Stimulated activated CD4-positive, alpha-beta T cell treated with anti-CD3 and anti-CD28 coated beads, Interleukin-12 subunit alpha, Interleukin-12 subunit beta, amount 100 ng/mL, for 4 hours (primary cell): ENCODE data around the gene PATJ.
"Not testable (repeated sequence)": the region's sequence is repeated elsewhere in the genome, so short reads cannot be mapped to it uniquely, and the experiment has no call there.

ENCODE experiments used
- DNase-seq: peaks from one replicate; pipeline ENCODE4 v3.0.0-alpha.2; 2020

The PATJ gene

DNA sequence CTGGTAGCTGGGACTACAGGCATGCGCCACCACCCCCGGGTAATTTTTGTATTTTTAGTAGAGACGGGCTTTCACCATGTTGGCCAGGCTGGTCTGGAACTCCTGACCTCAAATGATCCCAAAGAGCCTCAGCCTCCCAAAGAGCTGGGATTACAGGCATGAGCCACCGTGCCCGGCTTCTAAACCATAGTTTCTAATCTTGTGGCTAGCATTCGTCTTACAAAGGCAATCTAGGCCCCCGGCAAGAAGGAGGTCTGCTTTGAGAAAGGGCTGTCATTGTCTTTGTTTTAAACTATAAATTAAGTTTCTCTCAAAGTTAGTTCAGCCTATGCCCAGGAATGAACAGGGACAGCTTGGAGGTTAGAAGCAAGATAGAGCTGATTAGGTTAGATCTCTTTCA lies 442.1 kb downstream of the PATJ start:
- no peak for DNase-seq

DNA sequence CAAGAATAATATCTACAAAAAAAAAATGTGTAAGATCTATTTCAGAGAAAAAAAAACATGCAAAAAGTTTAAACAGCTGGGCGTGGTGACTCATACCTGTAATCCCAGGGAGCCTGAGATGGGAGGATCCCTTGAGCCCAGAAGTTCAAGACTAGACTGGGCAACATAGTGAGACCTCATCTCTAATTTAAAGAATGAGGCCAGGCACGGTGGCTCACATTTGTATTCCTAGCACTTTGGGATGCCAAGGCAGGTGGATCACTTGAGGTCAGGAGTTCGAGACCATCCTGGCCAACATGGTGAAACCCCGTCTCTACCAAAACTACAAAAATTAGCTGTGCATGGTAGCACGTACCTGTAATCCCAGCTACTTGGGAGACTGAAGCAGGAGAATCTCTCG lies 443.0 kb downstream of the PATJ start:
- DNase-seq, result not testable (repeated sequence)

DNA sequence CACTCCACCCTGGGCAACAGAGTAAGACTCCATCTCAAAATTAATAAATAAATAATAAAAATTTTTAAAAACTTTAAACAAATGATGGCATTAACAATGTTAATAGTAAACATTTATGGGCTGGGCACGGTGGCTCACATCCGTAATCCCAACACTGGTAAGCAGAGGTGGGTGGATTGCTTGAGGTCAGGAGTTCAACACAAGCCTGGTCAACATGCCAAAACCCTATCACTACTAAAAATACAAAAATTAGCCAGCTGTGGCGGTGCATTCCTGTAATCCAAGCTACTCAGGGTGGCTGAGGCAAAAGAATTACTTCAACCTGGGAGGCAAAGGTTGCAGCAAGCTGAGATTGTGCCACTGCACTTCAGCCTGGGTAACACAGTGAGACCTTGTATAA lies 443.4 kb downstream of the PATJ start:
- DNase-seq, result no peak

DNA sequence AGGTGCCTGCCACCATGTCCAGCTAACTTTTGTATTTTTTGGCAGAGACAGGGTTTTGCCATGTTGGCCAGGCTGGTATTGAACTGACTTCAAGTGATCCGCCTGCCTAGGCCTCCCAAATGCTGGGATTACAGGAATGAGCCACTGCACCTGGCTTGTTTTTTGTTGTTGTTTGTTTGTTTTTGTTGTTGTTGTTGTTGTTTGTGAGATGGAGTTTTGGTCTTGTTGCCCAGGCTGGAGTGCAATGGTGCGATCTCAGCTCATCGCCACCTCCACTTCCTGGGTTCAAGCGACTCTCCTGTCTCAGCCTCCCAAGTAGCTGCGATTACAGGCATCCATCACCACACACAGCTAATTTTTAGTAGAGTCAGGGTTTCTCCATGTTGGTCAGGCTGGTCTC lies 445.3 kb downstream of the PATJ start:
- DNase-seq, result no peak

DNA sequence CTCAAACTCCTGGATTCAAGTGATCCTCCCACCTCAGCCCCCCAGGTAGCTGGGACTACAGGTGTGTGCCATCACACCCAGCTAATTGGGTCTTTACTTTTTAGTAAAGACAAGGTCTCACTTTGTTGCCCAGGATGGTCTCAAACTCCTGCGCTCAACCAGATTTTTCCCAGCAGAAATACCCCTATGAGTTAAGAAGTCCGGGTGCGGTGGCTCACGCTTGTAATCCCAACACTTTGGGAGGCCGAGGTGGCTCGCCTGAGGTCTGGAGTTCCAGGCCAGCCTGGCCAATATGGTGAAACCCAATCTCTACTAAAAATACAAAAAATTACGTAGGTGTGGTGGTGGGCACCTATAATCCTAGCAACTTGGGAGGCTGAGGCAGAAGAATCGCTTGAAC lies 445.8 kb downstream of the PATJ start:
- no peak for DNase-seq

DNA sequence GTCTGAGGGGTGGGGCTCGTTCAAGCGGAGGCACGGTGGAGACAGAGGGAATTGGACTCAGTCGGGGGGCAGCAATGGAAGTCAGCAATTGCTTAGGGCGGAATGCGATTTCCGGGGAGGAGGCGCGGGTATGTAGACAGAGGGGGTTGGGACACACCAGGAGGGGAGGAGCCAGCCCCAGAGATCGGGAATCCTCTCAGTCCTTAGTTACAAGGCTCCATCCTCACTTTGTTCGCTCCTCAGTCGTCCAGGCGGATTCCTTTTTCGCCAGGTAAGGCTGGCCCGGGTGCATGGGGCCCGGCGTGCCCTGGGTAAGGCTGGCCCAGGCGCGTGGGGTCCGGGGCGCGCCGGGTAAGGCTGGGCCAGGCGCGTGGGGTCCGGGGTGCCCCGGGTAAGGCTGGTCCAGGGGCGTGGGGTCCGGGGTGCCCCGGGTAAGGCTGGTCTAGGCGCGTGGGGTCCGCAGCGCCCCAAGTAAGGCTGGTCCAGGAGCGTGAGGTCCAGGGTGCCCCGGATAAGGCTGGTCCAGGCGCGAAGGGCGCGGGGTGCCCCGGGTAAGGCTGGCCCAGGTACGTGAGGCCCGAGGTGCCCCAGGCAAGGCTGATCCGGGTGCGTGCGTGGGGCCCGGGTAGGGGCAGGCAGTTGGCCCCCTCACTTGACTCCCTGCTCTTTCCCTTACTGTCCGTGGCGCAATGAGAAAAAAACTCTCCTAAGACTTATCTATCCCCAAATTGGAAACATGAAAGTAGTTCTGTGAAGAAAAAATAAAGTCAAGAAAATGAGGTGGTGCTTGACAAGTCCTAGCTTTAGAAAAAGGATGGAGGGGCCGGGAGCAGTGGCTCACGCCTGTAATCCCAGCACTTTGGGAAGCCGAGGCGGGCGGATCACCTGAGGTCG lies 452.6 kb downstream of the PATJ start, which contains the start of gene L1TD1:
L1TD1 (plus strand) TSS at position 199 of the 894 bp plus-strand sequence. CDS start 11,780 bp downstream, outside the sequence.
- DNase-seq, result no peak

DNA sequence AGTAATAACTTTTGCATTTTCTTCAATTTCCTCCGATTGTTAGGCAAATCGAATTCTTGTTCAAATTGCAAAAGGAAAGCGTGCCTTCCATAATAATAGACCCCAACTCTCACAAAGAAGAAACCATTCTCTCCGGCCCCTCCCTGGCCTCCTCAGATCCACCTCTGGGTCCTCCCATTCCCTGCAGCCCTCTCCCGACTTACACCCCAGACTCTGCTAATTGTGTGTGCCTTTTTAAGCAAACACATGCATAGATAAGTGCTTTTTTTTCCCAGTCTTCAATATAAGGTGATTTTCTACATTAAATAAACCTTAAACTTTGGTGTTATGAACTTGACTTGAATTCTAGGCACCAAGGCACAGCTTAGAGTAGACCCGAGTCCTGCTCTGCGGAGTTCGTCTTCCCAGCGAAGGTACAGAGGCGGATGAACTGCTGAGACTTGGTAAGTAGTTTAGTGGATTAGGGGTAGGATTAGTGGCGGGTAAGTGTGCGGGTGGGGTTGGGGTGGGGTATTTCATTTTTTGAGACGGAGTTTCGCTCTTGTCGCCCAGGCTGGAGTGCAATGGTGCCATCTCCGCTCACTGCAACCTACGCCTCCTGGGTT lies 453.9 kb downstream of the PATJ start:
- no peak for DNase-seq

DNA sequence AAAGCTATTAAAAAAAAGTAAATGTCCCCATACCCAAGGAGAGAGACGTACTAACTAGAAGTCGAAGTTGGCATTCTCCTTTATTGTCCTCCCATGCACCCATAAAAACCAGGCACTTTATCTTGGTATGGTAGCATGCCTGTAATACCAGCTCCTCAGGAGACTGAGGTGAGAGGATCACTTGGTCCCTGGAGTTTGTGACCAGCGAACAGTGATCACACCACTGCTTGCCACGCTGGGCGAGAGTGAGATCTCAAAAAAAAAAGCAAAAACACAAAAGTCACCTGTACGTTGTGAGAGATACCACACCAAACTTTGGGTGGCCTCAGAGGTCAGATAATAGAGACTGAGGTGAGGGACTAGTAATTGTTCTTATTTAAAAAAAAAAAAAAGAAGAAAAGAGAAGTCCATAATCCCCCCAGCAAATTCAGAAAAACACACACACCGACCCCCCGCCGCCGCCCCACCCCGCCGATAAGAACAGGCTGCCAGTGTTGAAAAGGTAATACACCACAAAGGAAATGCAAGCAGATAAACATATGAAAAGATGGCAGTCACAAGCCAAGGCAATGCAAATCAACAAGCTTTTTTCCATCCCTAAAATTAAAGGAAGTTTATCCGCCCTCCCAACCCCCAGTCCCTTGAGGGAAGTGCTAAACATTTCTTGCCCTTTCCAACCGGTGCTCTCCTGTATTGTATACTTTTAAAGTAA lies 455.9 kb downstream of the PATJ start:
- no peak for DNase-seq

DNA sequence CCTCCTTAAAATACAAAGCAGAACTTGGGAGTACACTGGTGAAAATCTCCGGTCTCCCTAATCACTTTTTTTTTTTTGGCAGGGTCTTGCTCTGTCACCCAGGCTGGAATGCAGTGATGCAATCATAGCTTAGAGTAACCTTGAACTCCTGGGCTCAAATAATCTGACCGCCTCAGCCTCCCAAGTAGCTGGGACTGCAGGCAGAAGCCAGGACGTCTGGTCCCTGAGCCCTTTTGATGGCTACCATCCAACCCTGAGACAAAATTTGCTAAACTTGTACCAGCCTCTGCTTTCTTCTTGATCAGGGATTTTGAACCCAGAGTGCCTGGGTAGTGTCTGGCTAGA lies 456.5 kb downstream of the PATJ start:
- DNase-seq, result no peak

DNA sequence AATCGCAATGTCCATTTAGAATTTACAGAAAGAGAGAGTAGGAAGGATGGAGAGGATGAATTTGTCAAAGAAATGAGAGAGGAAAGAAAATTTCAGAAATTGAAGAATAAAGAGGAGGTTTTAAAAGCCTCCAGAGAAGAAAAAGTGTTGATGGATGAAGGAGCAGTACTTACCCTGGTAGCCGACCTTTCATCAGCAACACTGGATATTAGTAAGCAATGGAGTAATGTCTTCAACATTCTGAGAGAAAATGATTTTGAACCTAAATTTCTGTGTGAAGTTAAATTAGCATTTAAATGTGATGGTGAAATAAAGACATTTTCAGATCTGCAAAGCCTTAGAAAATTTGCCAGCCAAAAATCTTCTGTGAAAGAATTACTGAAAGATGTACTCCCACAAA lies 464.9 kb downstream of the PATJ start:
- DNase-seq, result no peak

DNA sequence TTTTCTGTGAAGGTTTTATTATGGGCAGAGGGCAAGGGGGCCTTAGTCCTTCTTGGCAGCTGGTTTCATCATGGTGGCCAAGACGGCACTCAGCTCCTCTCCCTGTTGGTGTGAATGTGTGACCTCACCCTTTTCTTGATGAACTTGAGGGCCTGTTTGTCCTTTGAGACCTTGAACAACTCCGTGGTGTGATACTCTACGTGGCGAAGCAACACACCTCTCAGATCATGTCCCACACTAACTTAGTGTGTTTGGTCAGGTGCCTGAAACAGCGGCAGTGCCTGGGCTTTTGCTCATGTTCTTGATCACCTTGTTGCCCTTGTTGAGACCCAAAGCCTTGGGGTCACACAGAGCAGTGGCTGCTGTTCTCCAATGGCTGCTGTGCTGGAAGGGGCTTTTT lies 465.8 kb downstream of the PATJ start:
- DNase-seq, result no peak

DNA sequence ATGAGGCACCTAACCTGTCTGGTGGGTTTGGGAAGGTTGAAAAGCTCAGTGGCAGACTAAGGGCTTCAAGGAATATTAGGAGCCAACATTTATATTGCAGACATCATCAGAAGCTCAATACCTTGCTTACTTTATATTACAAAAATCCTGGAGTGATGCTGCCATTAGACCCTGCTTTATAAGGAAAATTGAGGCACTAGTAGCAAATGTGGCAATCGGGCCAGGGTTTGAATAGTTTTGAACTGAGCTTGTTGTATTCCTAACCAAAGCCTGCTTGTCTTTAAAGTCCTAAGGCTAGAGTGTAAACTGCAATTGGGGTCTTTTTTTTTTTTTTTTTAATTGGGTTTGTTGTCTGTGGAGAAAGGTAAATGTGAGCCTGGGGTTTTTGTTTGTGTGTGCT lies 466.7 kb downstream of the PATJ start:
- DNase-seq, result no peak

DNA sequence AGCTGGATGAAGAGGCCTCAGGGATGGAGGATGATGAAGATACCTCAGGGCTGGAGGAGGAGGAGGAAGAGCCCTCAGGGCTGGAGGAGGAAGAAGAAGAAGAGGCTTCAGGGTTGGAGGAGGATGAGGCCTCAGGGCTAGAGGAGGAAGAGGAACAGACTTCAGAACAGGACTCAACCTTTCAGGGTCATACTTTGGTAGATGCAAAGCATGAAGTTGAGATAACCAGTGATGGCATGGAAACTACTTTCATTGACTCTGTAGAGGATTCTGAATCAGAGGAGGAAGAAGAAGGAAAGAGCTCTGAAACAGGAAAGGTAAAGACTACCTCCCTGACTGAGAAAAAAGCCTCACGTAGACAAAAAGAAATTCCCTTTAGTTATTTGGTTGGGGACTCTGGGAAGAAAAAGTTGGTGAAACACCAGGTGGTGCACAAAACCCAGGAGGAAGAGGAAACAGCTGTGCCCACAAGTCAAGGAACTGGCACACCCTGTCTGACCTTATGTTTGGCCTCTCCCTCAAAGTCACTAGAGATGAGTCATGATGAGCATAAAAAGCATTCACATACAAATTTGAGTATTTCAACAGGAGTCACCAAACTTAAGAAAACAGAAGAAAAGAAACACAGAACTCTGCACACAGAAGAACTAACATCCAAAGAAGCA lies 467.8 kb downstream of the PATJ start:
- DNase-seq, result no peak

DNA sequence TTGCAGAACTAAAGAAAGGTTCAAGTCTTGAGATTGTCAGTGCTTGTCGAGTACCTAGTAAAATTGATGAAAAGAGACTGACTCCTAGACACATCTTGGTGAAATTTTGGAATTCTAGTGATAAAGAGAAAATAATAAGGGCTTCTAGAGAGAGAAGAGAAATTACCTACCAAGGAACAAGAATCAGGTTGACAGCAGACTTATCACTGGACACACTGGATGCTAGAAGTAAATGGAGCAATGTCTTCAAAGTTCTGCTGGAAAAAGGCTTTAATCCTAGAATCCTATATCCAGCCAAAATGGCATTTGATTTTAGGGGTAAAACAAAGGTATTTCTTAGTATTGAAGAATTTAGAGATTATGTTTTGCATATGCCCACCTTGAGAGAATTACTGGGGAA lies 468.7 kb downstream of the PATJ start:
- DNase-seq, result no peak

DNA sequence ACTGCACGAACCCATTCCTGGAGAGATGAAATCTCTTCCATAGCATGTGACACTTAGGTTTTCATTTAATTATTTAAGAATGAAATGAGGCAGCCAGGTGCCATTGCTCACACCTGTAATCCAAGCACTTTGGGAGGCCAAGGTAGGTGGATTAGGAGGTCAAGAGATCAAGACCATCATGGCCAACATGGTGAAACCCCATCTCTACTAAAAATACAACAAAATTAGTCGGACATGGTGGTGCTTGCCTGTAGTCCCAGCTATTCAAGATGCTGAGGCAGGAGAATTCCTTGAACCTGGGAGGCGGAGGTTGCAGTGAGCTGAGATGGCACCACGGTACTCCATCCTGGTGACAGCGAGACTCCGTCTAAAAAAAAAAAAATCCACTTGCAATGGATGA lies 470.1 kb downstream of the PATJ start:
- DNase-seq, result no peak

DNA sequence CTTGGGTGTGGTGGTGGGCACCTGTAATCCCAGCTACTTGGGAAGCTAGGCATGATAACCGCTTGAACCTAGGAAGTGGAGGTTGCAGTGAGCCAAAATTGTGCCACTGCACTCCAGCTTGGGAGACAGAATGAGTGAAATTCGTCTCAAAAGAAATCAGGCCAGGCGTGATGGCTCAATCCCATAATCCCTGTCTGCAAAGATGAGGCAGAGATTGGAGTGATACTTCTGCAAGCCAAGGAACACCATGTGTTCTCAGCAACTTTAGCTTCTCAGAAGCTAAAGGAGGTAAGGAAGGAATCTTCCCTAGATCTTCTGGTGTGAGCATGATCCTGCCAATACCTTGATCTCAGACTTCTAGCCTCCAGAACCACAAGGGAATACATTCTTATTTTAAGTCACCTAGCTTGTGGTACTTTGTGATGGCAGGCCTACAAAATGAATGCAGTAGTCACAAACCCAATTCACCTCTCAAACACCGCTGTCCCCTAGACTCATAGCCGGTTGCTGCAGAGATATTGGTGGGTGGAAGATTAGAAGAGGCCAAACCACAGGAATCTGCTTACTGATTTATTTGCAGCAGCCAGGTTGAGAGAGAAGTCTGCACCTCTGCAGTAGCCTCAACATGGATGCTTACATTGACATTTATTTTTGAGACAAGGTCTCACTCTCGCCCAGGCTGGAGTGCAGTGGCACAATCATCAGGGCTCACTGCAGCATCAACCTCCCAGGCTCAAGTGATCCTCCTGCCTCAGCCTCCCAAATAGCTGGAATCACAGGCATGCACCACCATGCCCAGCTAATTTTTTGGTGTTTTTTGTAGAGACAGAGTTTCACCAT lies 471.0 kb downstream of the PATJ start:
- no peak for DNase-seq

DNA sequence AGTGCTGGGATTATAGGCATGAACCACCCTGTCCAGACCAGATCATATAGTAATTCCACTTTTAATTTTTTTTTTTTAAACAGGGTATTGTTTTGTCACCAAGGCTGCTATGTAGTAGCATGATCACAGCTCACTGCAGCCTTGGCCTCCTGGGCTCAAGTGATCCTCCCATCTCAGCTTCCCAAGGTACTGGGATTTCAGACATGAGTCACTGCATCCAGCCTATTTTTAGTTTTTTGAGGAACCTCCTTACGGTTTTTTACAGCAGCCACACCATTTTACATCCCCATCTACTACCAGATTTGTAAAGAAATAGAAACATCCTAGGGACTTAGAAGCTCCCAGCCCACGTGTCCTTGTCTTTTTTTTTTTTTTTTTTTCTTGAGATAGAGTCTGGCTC lies 476.3 kb downstream of the PATJ start:
- DNase-seq, result no peak

DNA sequence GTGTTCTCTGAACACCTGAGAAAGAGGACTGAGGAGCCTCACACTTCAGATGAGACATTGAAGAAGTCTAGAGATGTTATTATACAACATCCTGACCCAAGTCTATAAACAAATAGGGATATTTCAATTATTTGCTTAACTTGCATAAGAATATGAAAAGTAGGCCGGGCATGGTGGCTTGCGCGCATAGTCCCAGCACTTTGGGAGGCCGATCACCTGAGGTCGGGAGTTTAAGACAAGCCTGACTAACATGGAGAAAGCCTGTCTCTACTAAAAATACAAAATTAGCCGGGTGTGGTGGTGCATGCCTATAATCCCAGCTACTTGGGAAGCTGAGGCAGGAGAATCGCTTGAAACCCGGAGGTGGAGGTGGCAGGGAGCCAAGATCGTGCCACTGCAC lies 478.2 kb downstream of the PATJ start:
- not testable (repeated sequence) for DNase-seq

DNA sequence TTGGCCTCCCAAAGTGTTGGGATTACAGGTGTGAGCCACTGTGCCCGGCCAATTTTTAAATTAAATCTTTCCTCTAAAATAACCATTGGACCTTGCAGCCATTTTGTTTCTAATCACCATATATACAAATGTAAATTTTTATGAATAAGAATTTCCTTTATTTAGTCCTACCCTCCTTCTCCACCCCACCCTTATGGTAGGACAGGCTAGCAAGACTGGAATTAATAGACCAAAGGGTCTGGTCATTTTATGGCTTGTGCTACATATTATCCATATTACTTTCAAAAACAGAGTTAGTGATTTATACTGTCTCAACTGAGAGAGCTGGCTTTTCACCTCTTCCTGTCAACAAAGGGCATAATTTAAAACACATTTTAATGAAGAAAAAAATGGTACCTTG lies 478.9 kb downstream of the PATJ start:
- no peak for DNase-seq

DNA sequence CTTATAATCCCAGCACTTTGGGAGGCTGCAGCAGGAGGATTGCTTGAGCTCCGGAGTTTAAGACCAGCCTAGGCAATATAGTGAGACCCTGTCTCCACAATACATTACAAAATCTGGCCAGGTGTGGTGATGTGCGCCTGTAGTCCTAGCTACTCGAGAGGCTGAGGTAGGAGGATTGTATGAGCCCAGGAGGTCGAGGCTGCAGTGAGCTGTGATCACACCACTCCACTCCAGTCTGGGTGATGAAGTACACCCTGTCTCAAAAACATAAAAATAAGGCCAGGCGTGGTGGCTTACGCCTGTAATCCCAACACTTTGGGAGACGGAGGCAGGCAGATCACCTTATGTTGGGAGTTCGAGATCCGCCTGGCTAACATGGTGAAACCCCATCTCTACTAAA lies 480.0 kb downstream of the PATJ start:
- no peak for DNase-seq

DNA sequence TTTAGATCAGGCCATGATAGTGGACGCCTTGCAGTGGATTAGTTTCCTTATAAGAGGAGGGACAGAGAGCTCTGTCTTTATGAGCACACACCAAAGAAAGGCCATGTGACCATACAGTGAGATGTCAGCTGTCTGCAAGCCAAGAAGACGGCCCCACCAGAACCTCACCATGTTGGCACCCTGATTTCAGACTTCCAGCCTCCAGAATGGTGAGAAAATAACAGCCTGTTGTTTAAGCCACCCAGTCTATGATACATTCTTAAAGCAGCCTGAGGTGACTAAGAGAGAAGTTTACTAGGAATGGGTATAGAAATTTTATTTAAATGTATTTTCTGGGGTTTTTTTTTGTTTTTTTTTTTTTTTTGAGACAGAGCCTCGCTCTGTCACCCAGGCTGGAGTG lies 481.9 kb downstream of the PATJ start:
- DNase-seq, result no peak

DNA sequence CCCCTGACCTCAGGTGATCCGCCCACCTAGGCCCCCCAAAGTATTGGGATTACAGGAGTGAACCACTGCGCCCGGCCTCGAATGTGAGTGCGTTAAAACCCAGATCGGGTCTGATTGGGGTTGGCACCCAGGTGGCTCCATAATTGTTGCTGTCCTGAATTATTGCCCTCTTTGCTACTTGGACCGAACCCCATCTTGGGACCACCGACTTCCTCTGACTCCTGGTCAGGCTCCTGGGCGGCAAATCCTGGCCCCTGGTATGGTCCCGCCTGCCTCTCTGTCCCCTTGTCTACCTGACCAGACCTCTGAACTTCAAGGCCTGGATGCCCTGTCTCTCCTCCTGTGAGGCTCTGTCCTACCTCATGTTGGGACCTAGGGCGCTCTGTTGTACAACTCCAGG lies 485.2 kb downstream of the PATJ start:
- DNase-seq, result no peak
